Measurements from ENCODE around the gene C10orf88. TPM values are rescaled to one million over a fixed set of nuclear protein-coding genes. Genes with fewer than 3 reads are reported as not detected.

The C10orf88 gene
- total and polyA plus RNA-seq, 9 of the 15 experiments (the other 6 are each of a cell fraction or from before 2014, with no cell fraction given), result 2.5 to 9.6 (median 7.5) TPM

GRCh38 chr10:122911889-122912484 lies 42.0 kb downstream of the C10orf88 start (continued):
- no peak for TF ChIP-seq ETS2 (tag; IDR thresholded peaks at IDR 0.05; ENCODE audit: borderline replicate concordance, poor library complexity, severe bottlenecking)
- TF ChIP-seq, protein P1, sequence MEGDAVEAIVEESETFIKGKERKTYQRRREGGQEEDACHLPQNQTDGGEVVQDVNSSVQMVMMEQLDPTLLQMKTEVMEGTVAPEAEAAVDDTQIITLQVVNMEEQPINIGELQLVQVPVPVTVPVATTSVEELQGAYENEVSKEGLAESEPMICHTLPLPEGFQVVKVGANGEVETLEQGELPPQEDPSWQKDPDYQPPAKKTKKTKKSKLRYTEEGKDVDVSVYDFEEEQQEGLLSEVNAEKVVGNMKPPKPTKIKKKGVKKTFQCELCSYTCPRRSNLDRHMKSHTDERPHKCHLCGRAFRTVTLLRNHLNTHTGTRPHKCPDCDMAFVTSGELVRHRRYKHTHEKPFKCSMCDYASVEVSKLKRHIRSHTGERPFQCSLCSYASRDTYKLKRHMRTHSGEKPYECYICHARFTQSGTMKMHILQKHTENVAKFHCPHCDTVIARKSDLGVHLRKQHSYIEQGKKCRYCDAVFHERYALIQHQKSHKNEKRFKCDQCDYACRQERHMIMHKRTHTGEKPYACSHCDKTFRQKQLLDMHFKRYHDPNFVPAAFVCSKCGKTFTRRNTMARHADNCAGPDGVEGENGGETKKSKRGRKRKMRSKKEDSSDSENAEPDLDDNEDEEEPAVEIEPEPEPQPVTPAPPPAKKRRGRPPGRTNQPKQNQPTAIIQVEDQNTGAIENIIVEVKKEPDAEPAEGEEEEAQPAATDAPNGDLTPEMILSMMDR (IDR thresholded peaks at IDR 0.05 in 2 of 3, conservative IDR thresholded peaks at IDR 0.05 in 1 of 3; ENCODE audit: insufficient read depth in 2 of 3, low read depth in 1 of 3, low read length in 3 of 3), result no peak
- no peak for TF ChIP-seq RAD21 (CRISPR knock-in tag; conservative IDR thresholded peaks at IDR 0.05 in 1 of 2, IDR thresholded peaks at IDR 0.05 in 1 of 2)
- no peak for TF ChIP-seq ZNF830 (CRISPR knock-in tag; IDR thresholded peaks at IDR 0.05)
- TF ChIP-seq NCOR1 (IDR thresholded peaks at IDR 0.05), result no peak
- TF ChIP-seq CBX5 (IDR thresholded peaks at IDR 0.05; ENCODE audit: borderline replicate concordance, low read depth), result no peak
- no peak for TF ChIP-seq THRAP3 (IDR thresholded peaks at IDR 0.05; ENCODE audit: borderline replicate concordance)
- no peak for TF ChIP-seq MYBL2 (IDR thresholded peaks at IDR 0.05; ENCODE audit: low read depth)
- TF ChIP-seq MYBL2 (CRISPR knock-in tag; IDR thresholded peaks at IDR 0.05; ENCODE audit: borderline replicate concordance), result no peak
- no peak for TF ChIP-seq ZNF780A (CRISPR knock-in tag; IDR thresholded peaks at IDR 0.05)
- TF ChIP-seq PTTG1 (tag; IDR thresholded peaks at IDR 0.05; ENCODE audit: low read depth), result peak; percentile 41; the same call in 1 of the 2 replicates
- no peak for TF ChIP-seq C11orf30 (IDR thresholded peaks at IDR 0.05; ENCODE audit: low read depth)
- TF ChIP-seq DIDO1 (tag; IDR thresholded peaks at IDR 0.05; ENCODE audit: low read depth), result no peak
- TF ChIP-seq, protein P2, sequence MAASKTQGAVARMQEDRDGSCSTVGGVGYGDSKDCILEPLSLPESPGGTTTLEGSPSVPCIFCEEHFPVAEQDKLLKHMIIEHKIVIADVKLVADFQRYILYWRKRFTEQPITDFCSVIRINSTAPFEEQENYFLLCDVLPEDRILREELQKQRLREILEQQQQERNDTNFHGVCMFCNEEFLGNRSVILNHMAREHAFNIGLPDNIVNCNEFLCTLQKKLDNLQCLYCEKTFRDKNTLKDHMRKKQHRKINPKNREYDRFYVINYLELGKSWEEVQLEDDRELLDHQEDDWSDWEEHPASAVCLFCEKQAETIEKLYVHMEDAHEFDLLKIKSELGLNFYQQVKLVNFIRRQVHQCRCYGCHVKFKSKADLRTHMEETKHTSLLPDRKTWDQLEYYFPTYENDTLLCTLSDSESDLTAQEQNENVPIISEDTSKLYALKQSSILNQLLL (CRISPR knock-in tag; IDR thresholded peaks at IDR 0.05; ENCODE audit: borderline replicate concordance), result no peak
- no peak for TF ChIP-seq RBM22 (IDR thresholded peaks at IDR 0.05; ENCODE audit: low read depth, low read length, poor library complexity, severe bottlenecking)
- TF ChIP-seq ZFP91 (CRISPR knock-in tag; IDR thresholded peaks at IDR 0.05), result peak; percentile 61; the same call in 1 of the 2 replicates
- no peak for TF ChIP-seq HIVEP1 (CRISPR knock-in tag; IDR thresholded peaks at IDR 0.05)
- no peak for TF ChIP-seq ZFPM2 (CRISPR knock-in tag; IDR thresholded peaks at IDR 0.05)
- TF ChIP-seq, protein P3, sequence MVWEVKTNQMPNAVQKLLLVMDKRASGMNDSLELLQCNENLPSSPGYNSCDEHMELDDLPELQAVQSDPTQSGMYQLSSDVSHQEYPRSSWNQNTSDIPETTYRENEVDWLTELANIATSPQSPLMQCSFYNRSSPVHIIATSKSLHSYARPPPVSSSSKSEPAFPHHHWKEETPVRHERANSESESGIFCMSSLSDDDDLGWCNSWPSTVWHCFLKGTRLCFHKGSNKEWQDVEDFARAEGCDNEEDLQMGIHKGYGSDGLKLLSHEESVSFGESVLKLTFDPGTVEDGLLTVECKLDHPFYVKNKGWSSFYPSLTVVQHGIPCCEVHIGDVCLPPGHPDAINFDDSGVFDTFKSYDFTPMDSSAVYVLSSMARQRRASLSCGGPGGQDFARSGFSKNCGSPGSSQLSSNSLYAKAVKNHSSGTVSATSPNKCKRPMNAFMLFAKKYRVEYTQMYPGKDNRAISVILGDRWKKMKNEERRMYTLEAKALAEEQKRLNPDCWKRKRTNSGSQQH (CRISPR knock-in tag; IDR thresholded peaks at IDR 0.05), result no peak
- TF ChIP-seq L3MBTL2 (IDR thresholded peaks at IDR 0.05), result no peak
- peak; percentile 36; the same call in 1 of the 2 replicates for TF ChIP-seq ZNF311 (CRISPR knock-in tag; IDR thresholded peaks at IDR 0.05)
- no peak for TF ChIP-seq FOXK2 (conservative IDR thresholded peaks at IDR 0.05 in 1 of 2, IDR thresholded peaks at IDR 0.05 in 1 of 2; ENCODE audit: low read depth in 2 of 2)
